Large intestine (tissue), 3 donors: Measurements from ENCODE around the gene FLNA. TPM values are rescaled to one million over a fixed set of nuclear protein-coding genes. Genes with fewer than 3 reads are reported as not detected.
"Not testable (repeated sequence)": the region's sequence is repeated elsewhere in the genome, so short reads cannot be mapped to it uniquely, and the experiment has no call there.

ENCODE experiments used
- DNase-seq, 2 donors: peaks; one replicate each; pipeline versions ENCODE4 v3.0.0 to v3.0.0-alpha.2; 2013
- H3K27ac ChIP-seq: one replicate; pipeline ENCODE4 v1.5.1; 2013; ENCODE audit warnings: low read length
- H3K27me3 ChIP-seq: 2 replicates; pipeline ENCODE4 v1.6.1; 2013; ENCODE audit warnings: low read length; ENCODE audit not compliant: control insufficient read depth, insufficient read depth
- H3K36me3 ChIP-seq: 2 replicates; pipeline ENCODE4 v1.6.1; 2013; ENCODE audit warnings: low read length; ENCODE audit not compliant: control insufficient read depth, insufficient read depth
- H3K4me1 ChIP-seq: one replicate; pipeline ENCODE4 v1.6.1; 2013; ENCODE audit warnings: low read length; ENCODE audit not compliant: control insufficient read depth, insufficient read depth
- H3K4me3 ChIP-seq: one replicate; pipeline ENCODE4 v1.5.1; 2013; ENCODE audit warnings: low read length
- H3K9me3 ChIP-seq: one replicate; pipeline ENCODE4 v1.6.1; 2013; ENCODE audit warnings: mild to moderate bottlenecking, low read depth, low read length, moderate library complexity; ENCODE audit not compliant: control insufficient read depth
- WGBS: methylation state at CpG from one replicate; pipeline ENCODE4 v1.1.5; 2013; ENCODE audit warnings: low lambda C conversion rate; ENCODE audit not compliant: insufficient coverage; 5-methylcytosine and 5-hydroxymethylcytosine counted together
- polyA plus RNA-seq: library from polyadenylated mRNA; unstranded; fragments of 120-200 nt; gene quantifications from one replicate; pipeline ENCODE4 v1.2.1, GENCODE V29; 2013

The FLNA gene
- polyA plus RNA-seq, 1 donor = 468 TPM

GRCh38 chrX:154305541-154306205 is 68.8 kb downstream of the FLNA start:
- DNase-seq = no peak
- Histone ChIP-seq H3K27ac (no peak overlapping the region), H3K27me3 (no peaks in the 10 kb centered on the region), H3K9me3 (no peaks in the 10 kb centered on the region), H3K4me3 (no peak overlapping the region), H3K36me3 (no peaks in the 10 kb centered on the region), H3K4me1 (no peaks in the 10 kb centered on the region)
- WGBS = no CpG with 5 or more reads among the region's 11 CpGs

DNA sequence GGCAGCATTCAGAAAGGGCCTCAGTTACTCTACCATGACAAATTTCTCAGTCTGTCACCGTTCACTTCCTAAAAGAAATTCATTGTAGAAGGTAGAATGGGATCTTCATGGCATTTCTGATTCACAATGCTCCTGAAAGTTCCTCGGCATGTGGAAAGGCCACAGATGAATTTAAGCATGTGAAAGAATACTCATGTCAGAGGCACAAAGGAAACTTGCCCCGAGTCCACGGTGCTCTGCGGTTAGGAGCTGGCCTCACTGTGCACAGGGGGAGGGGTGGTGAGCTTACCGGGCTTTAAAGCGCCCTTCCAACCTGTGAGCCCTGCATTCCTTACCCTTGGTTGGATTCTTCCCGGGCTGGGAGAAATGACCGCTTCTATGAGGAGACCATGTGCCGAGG is 69.6 kb downstream of the FLNA start:
- no peaks in the 10 kb centered on the region for H3K9me3 ChIP-seq
- H3K4me3 ChIP-seq = no peak overlapping the region
- H3K27ac ChIP-seq = no peak overlapping the region
- H3K4me1 ChIP-seq = no peaks in the 10 kb centered on the region
- no peak for DNase-seq
- no peaks in the 10 kb centered on the region for H3K36me3 ChIP-seq
- no CpG with 5 or more reads among the region's 10 CpGs for WGBS
- no peaks in the 10 kb centered on the region for H3K27me3 ChIP-seq

- Histone ChIP-seq H3K36me3 (no peaks in the 10 kb centered on the region), H3K9me3 (no peaks in the 10 kb centered on the region), H3K27ac (no peak overlapping the region), H3K27me3 (no peaks in the 10 kb centered on the region), H3K4me1 (no peaks in the 10 kb centered on the region), H3K4me3 (no peak overlapping the region)
- no peak for DNase-seq
- WGBS = no CpG with 5 or more reads among the region's 8 CpGs
Observed at GRCh38 chrX:154303476-154303875, 71.0 kb downstream of the FLNA start.

- WGBS = no CpG with 5 or more reads among the region's 7 CpGs
- not testable (repeated sequence) for DNase-seq, H3K27ac ChIP-seq, H3K4me3 ChIP-seq, H3K36me3 ChIP-seq, H3K9me3 ChIP-seq, H3K27me3 ChIP-seq, H3K4me1 ChIP-seq
Observed at GRCh38 chrX:154302998-154303397, 71.4 kb downstream of the FLNA start.

DNA sequence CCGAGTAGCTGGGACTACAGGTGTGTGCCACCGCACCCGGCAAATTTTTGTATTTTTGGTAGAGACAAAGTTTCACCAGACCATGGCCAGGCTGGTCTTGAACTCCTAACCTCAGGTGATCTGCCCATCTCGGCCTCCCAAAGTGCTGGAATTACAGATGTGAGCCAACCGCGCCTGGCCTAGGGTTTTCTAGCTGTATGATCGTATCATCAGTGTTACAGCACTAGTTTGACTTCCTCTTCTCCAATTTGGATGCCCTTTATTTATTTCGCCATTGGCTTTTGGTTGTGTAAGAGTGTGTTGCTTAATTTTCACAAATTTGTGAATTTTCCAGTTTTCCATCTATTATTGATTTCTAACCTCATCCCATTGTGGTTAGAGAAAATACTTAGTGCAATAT is 73.6 kb downstream of the FLNA start:
- H3K27ac ChIP-seq = no peak overlapping the region
- H3K36me3 ChIP-seq = no peaks in the 10 kb centered on the region
- no CpG with 5 or more reads among the region's 8 CpGs for WGBS
- H3K4me1 ChIP-seq = no peaks in the 10 kb centered on the region
- no peaks in the 10 kb centered on the region for H3K9me3 ChIP-seq
- no peak overlapping the region for H3K4me3 ChIP-seq
- no peak for DNase-seq
- no peaks in the 10 kb centered on the region for H3K27me3 ChIP-seq

Other genes starting within 250 kb of the FLNA start
- not detected for gene OPN1LW, start 230.4 kb downstream of the FLNA start, polyA plus RNA-seq
- not detected for gene OPN1MW, start 192.0 kb downstream of the FLNA start, polyA plus RNA-seq
- not detected for gene OPN1MW2, start 154.9 kb downstream of the FLNA start, polyA plus RNA-seq
- gene OPN1MW3, start 117.1 kb downstream of the FLNA start, polyA plus RNA-seq = not detected
- not detected for gene TEX28, start 79.5 kb downstream of the FLNA start, polyA plus RNA-seq
- 0.19 TPM for gene TKTL1, start 78.8 kb downstream of the FLNA start, polyA plus RNA-seq
- gene EMD, start 4.7 kb upstream of the FLNA start, polyA plus RNA-seq = 50.1 TPM
- 5,173 TPM for gene RPL10, start 23.7 kb upstream of the FLNA start, polyA plus RNA-seq
- gene DNASE1L1, start 34.6 kb upstream of the FLNA start, polyA plus RNA-seq = 26.2 TPM
- gene TAFAZZIN, start 36.9 kb upstream of the FLNA start, polyA plus RNA-seq = 47.4 TPM
- gene ATP6AP1, start 54.0 kb upstream of the FLNA start, polyA plus RNA-seq = 137 TPM
- 108 TPM for gene GDI1, start 62.5 kb upstream of the FLNA start, polyA plus RNA-seq
- 71.3 TPM for gene FAM50A, start 69.5 kb upstream of the FLNA start, polyA plus RNA-seq
- 37.2 TPM for gene PLXNA3, start 83.6 kb upstream of the FLNA start, polyA plus RNA-seq
- 25.4 TPM for gene LAGE3, start 104.6 kb upstream of the FLNA start, polyA plus RNA-seq
- gene UBL4A, start 112.0 kb upstream of the FLNA start, polyA plus RNA-seq = 25.6 TPM
- gene SLC10A3, start 116.0 kb upstream of the FLNA start, polyA plus RNA-seq = 21.1 TPM
- 41.4 TPM for gene FAM3A, start 141.6 kb upstream of the FLNA start, polyA plus RNA-seq
- 16.8 TPM for gene G6PD, start 172.2 kb upstream of the FLNA start, polyA plus RNA-seq
- gene IKBKG, start 173.0 kb upstream of the FLNA start, polyA plus RNA-seq = 16.4 TPM
- gene CTAG1A, start 210.5 kb upstream of the FLNA start, polyA plus RNA-seq = not detected
- gene CTAG1B, start 244.6 kb upstream of the FLNA start, polyA plus RNA-seq = not detected